MM.1S (cell line): ENCODE measurements around the gene ITPR1.

Source experiments
- DNase-seq: peaks from one replicate; pipeline ENCODE4 v3.0.0-alpha.2; 2015
- H2AFZ ChIP-seq: fragments of 300-600 bp; sonication (generic); 2 replicates; pipeline ENCODE4 v1.6.0; 2016; ENCODE audit warnings: antibody characterized with exemption, low read length
- H3F3A ChIP-seq: fragments of 300-600 bp; sonication (generic); 2 replicates; pipeline ENCODE4 v1.6.1; 2016; ENCODE audit warnings: mild to moderate bottlenecking, antibody characterized with exemption, low read length, moderate library complexity, mixed read lengths; ENCODE audit not compliant: insufficient read depth
- H3K27ac ChIP-seq: fragments of 300-600 bp; sonication (generic); 2 replicates; pipeline ENCODE4 v1.5.1; 2016; ENCODE audit warnings: mild to moderate bottlenecking, low read length
- H3K27me3 ChIP-seq: fragments of 300-600 bp; sonication (generic); replicated peaks from 2 replicates; pipeline ENCODE4 v1.6.0; 2016; ENCODE audit warnings: low read length; ENCODE audit not compliant: insufficient read depth
- H3K36me3 ChIP-seq: fragments of 300-600 bp; sonication (generic); replicated peaks from 2 replicates; pipeline ENCODE4 v1.6.1; 2016; ENCODE audit warnings: mild to moderate bottlenecking, low read length, mixed read lengths; ENCODE audit not compliant: insufficient read depth
- H3K4me1 ChIP-seq: fragments of 300-600 bp; sonication (generic); 2 replicates; pipeline ENCODE4 v1.6.1; 2016; ENCODE audit warnings: low read length, mixed read lengths
- H3K4me2 ChIP-seq: fragments of 300-600 bp; sonication (generic); 2 replicates; pipeline ENCODE4 v1.6.0; 2016; ENCODE audit warnings: low read depth, low read length
- H3K4me3 ChIP-seq: fragments of 300-600 bp; sonication (generic); 2 replicates; pipeline ENCODE4 v1.5.1; 2016; ENCODE audit warnings: low read length, mixed read lengths
- H3K79me2 ChIP-seq: fragments of 300-600 bp; sonication (generic); 2 replicates; pipeline ENCODE4 v1.6.1; 2016; ENCODE audit warnings: mixed run types, low read length, mixed read lengths
- H3K9ac ChIP-seq: fragments of 300-600 bp; sonication (generic); 2 replicates; pipeline ENCODE4 v1.6.1; 2016; ENCODE audit warnings: low read length, mixed read lengths
- H3K9me2 ChIP-seq: fragments of 300-600 bp; sonication (generic); replicated peaks from 2 replicates; pipeline ENCODE4 v1.6.1; 2016; ENCODE audit warnings: mild to moderate bottlenecking, low read length, mixed read lengths; ENCODE audit not compliant: insufficient read depth
- H3K9me3 ChIP-seq: fragments of 300-600 bp; sonication (generic); replicated peaks from 2 replicates; pipeline ENCODE4 v1.6.1; 2016; ENCODE audit warnings: mild to moderate bottlenecking, low read length, mixed read lengths; ENCODE audit not compliant: insufficient read depth
- H4K20me1 ChIP-seq: fragments of 300-600 bp; sonication (generic); 2 replicates; pipeline ENCODE4 v1.6.1; 2016; ENCODE audit warnings: mild to moderate bottlenecking, low read length, moderate library complexity, mixed read lengths; ENCODE audit not compliant: insufficient read depth
- CTCF ChIP-seq: fragments of 300-600 bp; sonication (generic); IDR thresholded peaks from 2 replicates; pipeline ENCODE4 v1.5.1; 2016; ENCODE audit warnings: antibody characterized with exemption, low read length, mixed read lengths
- EZH2 ChIP-seq: fragments of 300-600 bp; sonication (generic); optimal IDR thresholded peaks from 2 replicates; pipeline ENCODE3; 2017; ENCODE audit warnings: low read depth, mild to moderate bottlenecking, antibody characterized with exemption, low read length, mixed read lengths
- EZH2phosphoT487 ChIP-seq: fragments of 300-600 bp; sonication (generic); IDR thresholded peaks from 2 replicates; pipeline ENCODE4 v1.6.1; 2018; ENCODE audit warnings: antibody characterized with exemption, low read length

Gene ITPR1

GRCh38 chr3:4564928-4565586, 71.9 kb downstream of the ITPR1 start:
- H3K9ac ChIP-seq: no peak overlapping the region
- no peak overlapping the region for H3K27ac ChIP-seq
- no peak overlapping the region for H3K4me2 ChIP-seq
- no peaks in the 10 kb centered on the region for H3K9me3 ChIP-seq
- H3K9me2 ChIP-seq: no peaks in the 10 kb centered on the region
- no peak for TF ChIP-seq EZH2
- TF ChIP-seq EZH2phosphoT487: no peak
- no peak for TF ChIP-seq CTCF
- no peaks in the 10 kb centered on the region for H3K79me2 ChIP-seq
- no peak for DNase-seq
- no peak overlapping the region for H2AFZ ChIP-seq
- H3F3A ChIP-seq: no peaks in the 10 kb centered on the region
- H3K4me1 ChIP-seq: no peaks in the 10 kb centered on the region
- H3K27me3 ChIP-seq: no peaks in the 10 kb centered on the region
- no peak overlapping the region for H3K4me3 ChIP-seq
- H4K20me1 ChIP-seq: no peaks in the 10 kb centered on the region
- no peaks in the 10 kb centered on the region for H3K36me3 ChIP-seq

DNA sequence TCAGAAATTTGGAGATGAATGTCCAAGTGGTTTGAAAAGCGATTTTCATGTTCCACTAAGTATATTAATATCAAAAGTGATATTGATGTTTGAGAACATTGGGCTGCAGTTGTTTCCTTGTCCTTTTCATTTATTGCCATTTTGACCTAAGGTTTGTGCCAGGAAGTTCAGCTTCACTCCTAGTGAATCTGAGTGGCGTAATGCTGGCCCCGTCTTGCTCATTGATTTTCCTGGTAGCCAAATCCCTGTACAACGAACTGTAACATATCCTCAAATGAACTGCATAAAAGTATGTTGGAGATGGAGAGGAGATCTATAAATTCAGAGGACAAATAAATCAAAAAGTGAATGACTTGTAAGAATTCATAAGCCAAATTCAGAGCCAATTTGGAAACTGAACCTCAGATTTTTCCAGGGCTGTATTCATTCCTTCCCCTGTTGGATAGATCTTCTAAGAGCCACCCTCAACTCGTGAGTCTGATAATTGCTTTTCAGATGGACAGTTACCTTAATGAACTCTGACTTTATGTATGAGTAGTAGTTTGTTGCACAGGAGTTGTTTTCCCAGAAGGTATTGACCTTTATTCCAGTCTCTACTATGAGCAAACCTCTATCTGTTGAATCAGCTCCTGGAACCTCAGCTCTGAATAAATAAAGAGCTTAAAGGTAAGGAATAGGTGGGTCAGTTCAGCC, 72.8 kb downstream of the ITPR1 start:
- no peak for DNase-seq
- H3K9me3 ChIP-seq: no peaks in the 10 kb centered on the region
- H3K27ac ChIP-seq: no peak overlapping the region
- no peak overlapping the region for H3K9ac ChIP-seq
- TF ChIP-seq EZH2phosphoT487 (no peak), EZH2 (no peak), CTCF (no peak)
- H3K4me3 ChIP-seq: no peak overlapping the region
- no peak overlapping the region for H2AFZ ChIP-seq
- no peaks in the 10 kb centered on the region for H3F3A ChIP-seq
- H3K4me1 ChIP-seq: no peaks in the 10 kb centered on the region
- no peaks in the 10 kb centered on the region for H4K20me1 ChIP-seq
- no peaks in the 10 kb centered on the region for H3K79me2 ChIP-seq
- no peaks in the 10 kb centered on the region for H3K36me3 ChIP-seq
- no peak overlapping the region for H3K4me2 ChIP-seq
- H3K9me2 ChIP-seq: no peaks in the 10 kb centered on the region
- no peaks in the 10 kb centered on the region for H3K27me3 ChIP-seq

- Histone ChIP-seq H3K9me2 (no peaks in the 10 kb centered on the region), H3K4me2 (no peak overlapping the region), H2AFZ (no peak overlapping the region), H3K9ac (no peak overlapping the region), H3F3A (no peaks in the 10 kb centered on the region), H4K20me1 (no peaks in the 10 kb centered on the region), H3K79me2 (no peaks in the 10 kb centered on the region), H3K27ac (no peak overlapping the region), H3K36me3 (no peaks in the 10 kb centered on the region), H3K9me3 (no peaks in the 10 kb centered on the region), H3K4me3 (no peak overlapping the region), H3K4me1 (no peaks in the 10 kb centered on the region), H3K27me3 (no peaks in the 10 kb centered on the region)
- no peak for DNase-seq
- no peak for TF ChIP-seq EZH2
- TF ChIP-seq CTCF: no peak
- TF ChIP-seq EZH2phosphoT487: no peak
Measured at GRCh38 chr3:4568841-4569240, 75.7 kb downstream of the ITPR1 start.
